ENCODE data around the gene CEP120. TPM values are rescaled to one million over a fixed set of nuclear protein-coding genes. Genes with fewer than 3 reads are reported as not detected.

Gene CEP120
- total RNA-seq, 2 donors from 2014 or later: 19.9 to 23.5 TPM

DNA sequence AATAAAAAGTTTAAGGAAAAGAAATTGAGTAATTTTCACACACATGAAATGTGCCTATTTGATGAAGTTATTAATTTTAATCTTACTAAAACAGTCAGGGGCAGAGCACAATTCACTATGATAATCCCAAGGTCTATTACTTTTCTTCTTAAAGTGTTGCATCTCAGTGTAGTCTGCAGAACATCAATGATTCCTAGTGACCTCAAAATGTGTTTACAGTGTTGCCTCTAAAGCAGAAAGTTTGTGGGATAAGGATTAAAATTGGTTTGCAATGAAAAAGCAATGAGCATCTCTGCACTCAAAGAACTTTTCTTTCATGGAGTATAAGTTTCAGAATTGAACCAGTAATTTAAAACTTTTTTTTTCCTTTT lies 63.0 kb downstream of the CEP120 start:
- Histone ChIP-seq H3K9ac (ENCODE audit: extremely low read depth, low read length, poor library complexity, severe bottlenecking) (no peak overlapping the region), H3K36me3 (ENCODE audit: control insufficient read depth, insufficient read depth, low read length) (peaks cover 34% of the 10 kb centered on the region), H3K27me3 (ENCODE audit: control insufficient read depth, insufficient read depth, low read length, poor library complexity, severe bottlenecking) (no peaks in the 10 kb centered on the region), H3K4me1 (ENCODE audit: control insufficient read depth, insufficient read depth, low read length) (no peaks in the 10 kb centered on the region), H3K4me3 (ENCODE audit: low read length) (no peak overlapping the region), H3K9me3 (ENCODE audit: control insufficient read depth, low read length) (peaks cover 10% of the 10 kb centered on the region), H3K27ac (ENCODE audit: low read depth, low read length) (no peak overlapping the region)
- Mint-ChIP-seq H3K4me1 (no peaks in the 10 kb centered on the region), H3K27me3 (ENCODE audit: insufficient read depth) (no peaks in the 10 kb centered on the region), H3K9me3 (peaks cover 11% of the 10 kb centered on the region), H3K27ac (no peak overlapping the region), H3K4me3 (no peak overlapping the region), H3K36me3 (ENCODE audit: low read depth) (peaks cover 28% of the 10 kb centered on the region)
- DNase-seq: no peak
- TF ChIP-seq, protein P1, sequence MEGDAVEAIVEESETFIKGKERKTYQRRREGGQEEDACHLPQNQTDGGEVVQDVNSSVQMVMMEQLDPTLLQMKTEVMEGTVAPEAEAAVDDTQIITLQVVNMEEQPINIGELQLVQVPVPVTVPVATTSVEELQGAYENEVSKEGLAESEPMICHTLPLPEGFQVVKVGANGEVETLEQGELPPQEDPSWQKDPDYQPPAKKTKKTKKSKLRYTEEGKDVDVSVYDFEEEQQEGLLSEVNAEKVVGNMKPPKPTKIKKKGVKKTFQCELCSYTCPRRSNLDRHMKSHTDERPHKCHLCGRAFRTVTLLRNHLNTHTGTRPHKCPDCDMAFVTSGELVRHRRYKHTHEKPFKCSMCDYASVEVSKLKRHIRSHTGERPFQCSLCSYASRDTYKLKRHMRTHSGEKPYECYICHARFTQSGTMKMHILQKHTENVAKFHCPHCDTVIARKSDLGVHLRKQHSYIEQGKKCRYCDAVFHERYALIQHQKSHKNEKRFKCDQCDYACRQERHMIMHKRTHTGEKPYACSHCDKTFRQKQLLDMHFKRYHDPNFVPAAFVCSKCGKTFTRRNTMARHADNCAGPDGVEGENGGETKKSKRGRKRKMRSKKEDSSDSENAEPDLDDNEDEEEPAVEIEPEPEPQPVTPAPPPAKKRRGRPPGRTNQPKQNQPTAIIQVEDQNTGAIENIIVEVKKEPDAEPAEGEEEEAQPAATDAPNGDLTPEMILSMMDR (conservative IDR thresholded peaks at IDR 0.05): no peak

DNA sequence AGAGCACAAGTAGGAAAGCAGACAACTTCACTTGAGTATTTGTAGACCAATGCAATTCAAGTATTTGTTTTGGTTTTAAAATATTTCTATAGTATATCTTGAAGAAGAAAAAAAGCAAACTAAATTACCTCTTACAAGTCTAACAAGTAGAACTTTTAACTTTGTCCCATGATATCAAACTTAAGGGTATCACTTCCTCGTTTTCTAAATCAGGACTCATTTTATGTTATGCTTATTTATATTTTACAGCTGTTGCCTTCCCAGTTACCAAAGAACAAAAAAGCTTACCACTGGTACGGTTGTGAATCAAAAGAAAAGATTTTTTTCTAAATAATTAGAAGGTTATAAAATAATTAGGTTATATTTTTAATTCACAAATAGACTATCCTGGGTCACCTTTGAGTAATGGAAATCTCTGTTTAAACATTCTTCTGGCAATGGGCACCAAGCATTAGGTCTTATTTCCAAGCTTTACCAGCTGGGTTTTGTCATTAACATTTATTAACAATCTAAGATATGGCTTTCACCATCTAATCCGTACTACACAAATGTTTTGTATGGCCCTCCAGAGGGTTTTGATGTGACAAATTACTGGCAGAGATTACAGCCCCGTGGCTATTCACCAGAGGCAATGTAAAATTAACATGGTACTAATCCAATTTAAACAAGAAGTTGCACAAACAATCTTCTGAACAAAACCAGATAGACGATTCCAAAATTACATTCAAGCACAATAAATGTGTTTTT lies 63.6 kb downstream of the CEP120 start:
- no peaks in the 10 kb centered on the region for H3K27me3 ChIP-seq (ENCODE audit: control insufficient read depth, insufficient read depth, low read length, poor library complexity, severe bottlenecking)
- no peak overlapping the region for H3K27ac Mint-ChIP-seq
- H3K4me1 ChIP-seq (ENCODE audit: control insufficient read depth, insufficient read depth, low read length): no peaks in the 10 kb centered on the region
- H3K4me3 ChIP-seq (ENCODE audit: low read length): no peak overlapping the region
- H3K36me3 Mint-ChIP-seq (ENCODE audit: low read depth): peaks cover 30% of the 10 kb centered on the region
- H3K27ac ChIP-seq (ENCODE audit: low read depth, low read length): no peak overlapping the region
- H3K9me3 Mint-ChIP-seq: peaks cover 12% of the 10 kb centered on the region
- H3K36me3 ChIP-seq (ENCODE audit: control insufficient read depth, insufficient read depth, low read length): peaks cover 34% of the 10 kb centered on the region
- peaks cover 10% of the 10 kb centered on the region for H3K9me3 ChIP-seq (ENCODE audit: control insufficient read depth, low read length)
- 70 to 93% methylated on average over 2 to 4 of the region's 5 CpGs for WGBS, 2 experiments (ENCODE audit: insufficient coverage in 1 of 2, insufficient read length in 1 of 2)
- no peaks in the 10 kb centered on the region for H3K4me1 Mint-ChIP-seq
- no peak overlapping the region for H3K4me3 Mint-ChIP-seq
- TF ChIP-seq, protein P1 (conservative IDR thresholded peaks at IDR 0.05): no peak
- no peak for DNase-seq
- H3K9ac ChIP-seq (ENCODE audit: extremely low read depth, low read length, poor library complexity, severe bottlenecking): no peak overlapping the region
- H3K27me3 Mint-ChIP-seq (ENCODE audit: insufficient read depth): no peaks in the 10 kb centered on the region

DNA sequence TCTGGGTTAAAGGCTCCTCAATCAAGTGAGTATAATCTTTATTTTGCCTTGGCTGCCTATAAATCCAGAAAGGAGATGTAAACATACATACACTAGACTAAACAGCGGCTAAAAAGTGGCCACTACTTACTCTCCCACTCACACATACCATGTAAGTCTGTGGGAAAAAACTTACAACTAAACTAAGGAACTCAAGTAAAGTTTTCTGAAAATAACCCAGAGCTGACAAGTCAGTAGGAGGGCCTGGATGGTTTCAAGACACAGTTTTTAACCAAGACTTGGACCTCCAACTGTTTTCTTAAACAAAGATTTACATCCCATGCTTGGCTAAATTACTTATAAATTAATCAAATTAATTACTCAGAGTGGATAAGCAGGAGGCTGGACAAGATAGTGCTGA lies 64.5 kb downstream of the CEP120 start:
- no peak for DNase-seq
- TF ChIP-seq, protein P1 (conservative IDR thresholded peaks at IDR 0.05): no peak
- no peaks in the 10 kb centered on the region for H3K27me3 Mint-ChIP-seq (ENCODE audit: insufficient read depth)
- 96% methylated on average over 1 of the region's 1 CpG; no CpG with 5 or more reads in 1 of the 2 experiments for WGBS, 2 experiments (ENCODE audit: insufficient coverage in 1 of 2, insufficient read length in 1 of 2)
- no peaks in the 10 kb centered on the region for H3K4me1 Mint-ChIP-seq
- no peak overlapping the region for H3K4me3 ChIP-seq (ENCODE audit: low read length)
- H3K27me3 ChIP-seq (ENCODE audit: control insufficient read depth, insufficient read depth, low read length, poor library complexity, severe bottlenecking): no peaks in the 10 kb centered on the region
- H3K27ac Mint-ChIP-seq: no peak overlapping the region
- no peaks in the 10 kb centered on the region for H3K4me1 ChIP-seq (ENCODE audit: control insufficient read depth, insufficient read depth, low read length)
- no peak overlapping the region for H3K4me3 Mint-ChIP-seq
- peaks cover 17% of the 10 kb centered on the region for H3K9me3 Mint-ChIP-seq
- no peak overlapping the region for H3K9ac ChIP-seq (ENCODE audit: extremely low read depth, low read length, poor library complexity, severe bottlenecking)
- H3K9me3 ChIP-seq (ENCODE audit: control insufficient read depth, low read length): peaks cover 10% of the 10 kb centered on the region
- H3K36me3 ChIP-seq (ENCODE audit: control insufficient read depth, insufficient read depth, low read length): peaks cover 27% of the 10 kb centered on the region
- peaks cover 30% of the 10 kb centered on the region for H3K36me3 Mint-ChIP-seq (ENCODE audit: low read depth)
- H3K27ac ChIP-seq (ENCODE audit: low read depth, low read length): no peak overlapping the region

Measured in endodermal cell (in vitro differentiated cells).